Right hindlimb (tissue), 1 donor: ENCODE data around the gene EPHB6.

Source experiments
- DNase-seq: peaks from one replicate; pipeline ENCODE4 v3.0.0-alpha.2; 2018

EPHB6 gene

GRCh38 chr7:142901426-142902259, 46.8 kb downstream of the EPHB6 start:
- no peak for DNase-seq

DNA sequence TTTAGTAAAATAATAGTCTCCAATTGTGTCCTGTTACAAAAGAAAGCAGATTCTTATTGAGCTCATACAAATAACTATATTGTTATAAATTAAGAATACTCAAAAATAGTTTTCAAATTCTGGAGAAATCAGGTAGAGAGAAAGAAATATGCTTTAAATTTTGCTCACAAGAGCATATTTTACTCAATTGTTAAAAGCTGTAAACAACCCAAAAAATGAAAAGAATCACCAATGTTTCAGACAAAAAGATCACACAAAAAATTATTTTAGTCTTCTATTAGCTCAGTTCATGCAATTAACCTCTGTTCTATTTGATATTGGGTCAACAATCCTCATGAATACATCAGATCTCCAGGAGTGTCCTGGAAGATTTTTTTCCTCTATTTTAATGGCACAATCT, 49.3 kb downstream of the EPHB6 start:
- no peak for DNase-seq

DNA sequence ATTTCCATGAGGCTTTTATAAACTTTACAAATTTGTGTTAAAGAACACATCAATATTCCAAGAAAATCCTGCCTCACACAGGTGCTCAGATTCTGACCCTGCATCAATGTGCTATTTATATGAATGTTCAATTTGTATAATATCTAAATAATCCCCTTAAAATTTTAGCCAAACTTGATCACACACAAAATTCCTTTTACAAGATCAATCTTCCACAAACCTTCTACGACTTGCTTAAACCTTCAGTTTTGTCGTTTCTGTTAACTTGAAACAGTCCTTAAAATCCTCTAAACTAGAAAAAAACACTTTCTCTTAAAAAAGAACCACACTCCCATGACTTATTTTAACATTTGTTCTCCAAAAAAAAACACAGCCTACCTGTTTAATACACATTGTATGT, 50.9 kb downstream of the EPHB6 start:
- no peak for DNase-seq

DNA sequence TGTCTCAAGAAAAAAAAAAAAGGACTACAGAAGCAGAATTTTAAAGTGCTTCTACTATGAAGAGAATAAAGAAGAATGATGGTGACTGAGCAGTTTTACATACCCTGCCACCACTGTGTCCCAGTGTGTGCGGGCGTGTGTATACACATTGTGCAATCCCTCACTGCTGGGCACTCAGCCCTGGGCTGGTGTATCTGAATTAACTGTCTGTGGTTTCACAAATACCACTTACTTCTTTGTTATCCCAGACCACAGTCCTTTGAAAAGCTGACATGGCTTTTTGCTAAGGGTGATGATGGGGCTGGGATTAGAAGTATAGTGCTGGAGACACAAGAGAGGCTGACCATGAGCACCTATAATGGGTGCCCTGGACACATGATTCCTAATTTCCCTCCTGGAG, 51.8 kb downstream of the EPHB6 start:
- no peak for DNase-seq

DNA sequence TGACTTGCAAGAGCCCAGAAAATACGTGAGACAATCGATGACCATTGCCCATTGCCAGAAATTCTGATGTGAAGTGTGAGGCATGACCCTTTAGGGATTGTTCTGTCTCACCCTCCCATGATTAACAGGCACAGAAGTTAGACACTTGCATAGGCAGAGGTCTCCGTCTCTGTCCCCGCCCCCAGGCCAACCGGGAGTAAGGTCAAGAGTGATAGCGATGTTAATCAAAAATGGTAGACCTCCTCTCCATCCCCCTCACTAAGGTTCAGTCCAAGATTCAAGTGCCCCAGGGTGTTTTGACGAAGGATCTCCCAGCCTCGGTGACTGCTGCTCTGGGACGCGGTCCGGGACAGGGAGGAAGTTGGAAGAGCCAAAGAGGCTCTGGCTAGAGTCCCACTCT, 53.4 kb downstream of the EPHB6 start:
- DNase-seq: no peak

DNA sequence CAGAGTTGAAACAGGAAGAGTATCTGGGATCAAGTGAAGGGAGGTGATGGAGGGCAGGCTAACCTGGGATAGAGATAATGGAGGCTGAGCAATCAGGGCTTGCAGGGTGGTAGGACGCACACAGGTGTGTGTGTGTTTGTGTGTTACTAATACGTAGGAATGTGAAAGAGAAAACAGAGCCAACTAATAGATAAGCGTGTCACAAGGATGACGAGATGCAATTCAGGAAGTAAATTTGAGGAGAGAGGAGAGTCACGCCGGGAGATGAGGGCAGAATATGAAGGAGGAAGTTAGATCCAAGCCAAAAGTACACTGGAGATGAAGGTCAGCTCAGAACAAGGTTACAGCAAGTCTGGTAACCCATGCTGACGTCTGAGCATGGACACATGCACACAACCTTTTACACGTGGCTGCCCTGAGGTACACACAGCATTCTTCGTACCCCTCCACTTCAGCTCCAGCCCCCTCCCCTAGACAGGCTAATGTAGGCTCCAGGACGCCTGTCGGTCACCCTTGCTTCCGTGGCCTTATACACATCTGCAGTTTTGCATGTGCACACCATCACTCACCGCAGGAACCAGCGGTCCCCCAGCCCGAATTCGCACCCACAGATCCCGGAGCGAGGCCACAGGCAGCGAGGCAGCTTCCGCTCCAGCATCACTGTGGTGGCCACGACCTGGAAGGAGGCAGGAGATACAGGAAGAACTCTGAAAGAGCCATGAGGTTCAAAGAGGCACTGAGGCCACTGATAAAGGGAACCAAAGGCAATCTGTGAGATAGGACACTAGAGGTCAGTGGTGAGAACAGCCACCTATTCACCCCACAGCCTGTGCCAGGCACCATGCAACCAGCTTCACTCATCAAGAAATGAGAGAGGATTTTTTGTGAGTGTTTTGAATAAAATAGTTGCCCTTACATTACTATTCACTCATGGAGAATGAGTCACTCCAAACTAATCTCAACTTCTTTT, 54.3 kb downstream of the EPHB6 start:
- DNase-seq: no peak

GRCh38 chr7:142910031-142910433, 55.2 kb downstream of the EPHB6 start:
- no peak for DNase-seq

DNA sequence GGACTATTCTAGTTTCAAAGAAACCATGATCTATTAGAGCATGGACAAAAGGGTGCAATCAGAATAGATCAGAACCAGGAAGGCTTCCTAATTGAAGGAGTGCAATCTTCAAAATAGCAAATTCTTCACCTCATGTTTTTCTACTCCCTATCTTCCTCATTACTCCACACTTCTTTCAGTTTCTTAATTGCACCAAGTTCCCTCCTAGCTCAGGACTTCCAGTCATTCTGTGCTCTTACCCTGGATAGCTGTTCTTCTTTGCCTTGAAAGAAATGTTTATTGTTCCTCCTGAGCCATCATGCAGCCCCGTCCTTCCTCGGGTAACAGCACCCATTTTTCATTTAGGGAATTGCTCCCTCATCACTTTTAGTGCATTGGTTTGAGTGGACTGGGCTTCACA, 55.6 kb downstream of the EPHB6 start:
- DNase-seq: no peak

GRCh38 chr7:142913051-142913450, 58.2 kb downstream of the EPHB6 start:
- no peak for DNase-seq

GRCh38 chr7:142913566-142913965, 58.7 kb downstream of the EPHB6 start:
- no peak for DNase-seq

DNA sequence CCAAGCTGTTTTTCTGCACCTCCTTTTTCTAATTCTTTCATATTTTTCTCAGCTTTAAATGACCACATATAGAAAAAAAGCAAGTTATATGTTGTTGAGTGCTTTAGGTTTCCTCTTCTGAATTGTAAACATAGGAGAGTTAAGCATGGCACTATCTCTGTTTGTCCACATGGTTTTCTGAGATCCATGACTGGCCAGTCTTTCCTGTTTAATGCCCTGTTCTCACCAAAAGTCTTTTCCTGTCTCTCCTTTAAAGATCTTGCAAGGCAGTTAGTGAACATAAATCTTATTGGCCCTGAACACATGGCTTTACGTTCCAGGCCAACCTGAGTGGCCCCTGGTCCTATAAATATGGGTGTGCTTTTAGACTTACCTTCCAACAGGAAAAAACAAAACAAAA, 59.2 kb downstream of the EPHB6 start:
- DNase-seq: no peak

DNA sequence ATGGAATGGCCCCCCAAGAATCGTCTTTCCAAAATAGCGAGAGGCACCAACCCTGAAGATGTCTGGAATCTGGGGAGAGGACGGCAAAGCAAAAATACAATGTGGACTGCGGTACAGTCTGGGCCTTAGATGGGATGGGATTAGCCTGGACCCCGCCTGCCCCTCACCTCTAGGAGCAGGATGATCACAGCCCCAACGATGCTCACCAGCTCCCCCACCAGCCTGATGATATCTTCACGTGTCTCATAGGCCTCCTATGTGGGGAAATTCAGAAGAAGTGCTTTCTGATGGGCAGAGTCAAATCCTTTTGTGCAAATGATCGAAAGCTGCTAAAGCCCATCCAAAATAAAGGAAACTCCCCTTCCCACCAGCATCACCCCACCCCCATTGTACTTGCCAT, 60.4 kb downstream of the EPHB6 start:
- no peak for DNase-seq

DNA sequence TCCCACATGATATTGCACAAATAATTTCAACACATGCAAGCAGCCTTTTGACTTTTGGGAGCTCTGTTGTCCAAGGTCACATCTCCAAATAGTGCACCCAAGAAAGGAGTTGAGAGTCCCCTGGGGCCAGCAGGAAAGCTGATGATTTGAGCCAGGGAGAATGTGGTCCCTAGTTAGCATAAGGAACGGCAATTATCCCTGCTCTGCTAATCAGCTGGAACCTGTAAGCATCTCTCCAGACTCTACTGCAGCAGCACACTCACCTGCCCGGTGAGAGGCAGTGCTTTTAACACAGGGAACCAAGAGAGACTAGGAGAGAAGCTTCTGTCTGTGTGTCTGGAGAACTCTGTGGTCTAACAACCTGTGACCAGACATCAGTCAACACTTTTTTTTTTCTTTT, 61.6 kb downstream of the EPHB6 start:
- DNase-seq: no peak

DNA sequence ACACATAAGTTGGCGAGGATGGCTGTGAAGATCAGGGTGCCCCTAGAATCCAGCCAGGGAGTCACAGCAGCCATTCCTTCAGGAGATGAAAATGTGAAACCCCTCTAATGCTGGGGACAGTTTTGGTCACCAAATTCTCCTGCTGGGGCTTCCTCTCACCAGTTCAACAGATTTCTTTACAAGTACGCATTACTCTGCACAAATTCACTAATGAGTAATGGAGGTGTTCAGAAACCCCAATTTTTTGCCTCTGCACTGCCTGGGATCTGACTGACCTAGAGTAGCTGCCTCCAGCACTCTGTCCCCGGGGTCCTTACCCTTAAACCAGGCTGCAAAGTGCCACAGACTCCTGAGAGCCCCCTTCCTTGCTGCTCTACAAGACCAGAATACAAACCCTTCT, 62.6 kb downstream of the EPHB6 start:
- no peak for DNase-seq

DNA sequence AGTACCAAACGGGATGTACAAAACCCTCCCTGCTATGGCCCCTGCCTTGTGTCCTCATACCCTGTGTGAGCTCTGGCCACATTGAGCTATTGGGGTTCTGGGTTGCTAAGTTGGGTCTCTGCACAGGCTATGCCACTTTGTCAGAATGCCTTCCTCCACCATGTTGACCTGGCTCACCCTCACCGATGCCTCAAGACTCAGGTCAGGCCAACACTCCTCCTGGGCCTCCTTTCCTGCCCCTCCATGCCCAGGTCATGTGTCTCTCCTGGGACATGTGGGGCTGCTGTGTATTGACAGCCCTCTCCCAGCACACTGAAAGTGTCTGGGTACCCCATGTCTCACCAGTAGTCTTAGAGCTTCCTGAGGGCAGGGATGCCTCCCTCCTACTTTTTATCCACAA, 64.0 kb downstream of the EPHB6 start:
- DNase-seq: no peak

DNA sequence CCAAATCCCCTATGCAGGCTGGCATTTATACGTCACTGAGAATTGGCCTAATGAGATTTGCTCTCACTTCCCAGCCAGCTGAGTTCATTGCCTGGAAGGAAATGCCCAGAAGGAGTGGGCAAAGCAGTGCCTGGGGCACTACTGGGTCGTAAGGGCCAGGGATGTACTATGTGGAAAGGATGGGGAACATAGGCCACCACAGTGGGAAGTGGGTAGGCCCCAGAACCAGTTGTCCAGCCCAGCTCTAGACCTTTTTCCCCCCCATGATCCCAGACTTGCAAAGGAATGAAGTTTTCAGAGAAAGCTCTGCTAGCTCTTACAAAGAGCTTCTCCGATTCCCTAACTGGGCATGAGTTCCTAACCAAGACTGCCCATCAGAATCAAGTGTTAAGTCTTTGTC, 64.8 kb downstream of the EPHB6 start:
- DNase-seq: no peak
